NAMALWA (cell line): ENCODE data around the gene MCF2L2.
"Not testable (repeated sequence)": the region's sequence is repeated elsewhere in the genome, so short reads cannot be mapped to it uniquely, and the experiment has no call there.

Experiments used
- DNase-seq: peaks from one replicate; pipeline ENCODE4 v3.0.0-alpha.2; 2015; ENCODE audit warnings: low spot score

Gene MCF2L2

DNA sequence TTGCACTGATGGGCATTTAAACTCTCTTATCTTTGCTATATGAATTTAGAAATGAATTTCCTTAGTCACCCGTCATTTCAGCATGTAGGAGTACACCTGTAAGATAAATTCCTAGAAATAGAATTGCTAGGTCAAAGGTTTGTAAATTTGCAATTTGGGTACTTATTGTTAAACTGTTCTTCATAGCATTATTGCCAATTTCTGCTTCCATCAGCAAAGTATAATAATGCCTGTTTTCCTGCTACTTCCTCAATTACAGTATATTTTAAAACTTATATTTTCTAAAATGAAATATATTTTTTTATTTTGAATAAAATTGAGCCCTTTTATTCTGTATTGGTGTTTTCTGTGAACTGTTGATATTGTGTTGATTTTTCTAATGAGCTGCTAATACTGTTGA is 16.3 kb upstream of the MCF2L2 start:
- DNase-seq: no peak

DNA sequence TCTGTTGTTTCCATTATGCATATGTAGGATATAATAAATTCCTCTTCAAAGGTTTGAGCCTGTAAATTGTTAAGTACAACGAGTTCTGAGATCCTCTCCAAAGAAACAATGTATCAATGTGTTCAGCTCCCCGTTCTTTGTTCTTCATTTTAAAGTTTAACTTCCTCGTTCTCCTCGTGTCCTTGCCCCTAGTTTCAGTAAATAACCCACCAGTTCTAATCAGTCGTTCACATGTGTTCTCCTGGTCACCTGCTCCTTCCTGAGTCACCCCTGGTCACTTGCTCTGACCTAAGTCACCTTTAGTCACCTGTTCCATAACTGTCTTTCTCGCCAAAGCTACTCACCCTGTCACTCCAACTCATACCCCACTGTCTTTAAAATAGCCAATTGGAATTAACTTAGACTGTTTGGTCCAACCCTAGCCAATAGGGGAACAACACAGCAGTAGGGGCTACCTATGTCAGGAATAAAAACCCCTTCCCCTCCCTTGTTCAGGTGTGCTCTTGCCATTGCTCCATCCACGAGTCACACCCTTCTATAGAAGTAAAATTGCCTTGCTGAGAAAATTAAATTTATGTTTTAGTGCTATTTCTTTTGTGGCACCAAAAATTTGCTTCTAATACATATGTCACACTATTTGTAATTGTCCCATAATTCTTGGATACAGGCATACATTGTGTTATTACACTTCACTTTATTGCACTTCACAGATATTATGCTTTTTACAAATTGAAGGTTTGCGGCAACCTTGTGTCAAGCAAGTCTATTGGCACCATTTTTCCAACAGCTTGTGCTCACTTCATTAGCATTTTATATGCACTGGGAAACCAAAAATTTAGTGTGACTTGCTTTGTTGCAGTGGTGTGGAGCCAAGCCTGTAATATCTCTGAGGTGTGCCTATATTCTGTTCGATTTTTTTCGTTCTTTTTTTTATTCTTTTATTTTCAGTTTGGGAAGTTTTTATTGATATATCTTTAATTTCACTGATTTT is 15.3 kb upstream of the MCF2L2 start:
- no peak for DNase-seq

DNA sequence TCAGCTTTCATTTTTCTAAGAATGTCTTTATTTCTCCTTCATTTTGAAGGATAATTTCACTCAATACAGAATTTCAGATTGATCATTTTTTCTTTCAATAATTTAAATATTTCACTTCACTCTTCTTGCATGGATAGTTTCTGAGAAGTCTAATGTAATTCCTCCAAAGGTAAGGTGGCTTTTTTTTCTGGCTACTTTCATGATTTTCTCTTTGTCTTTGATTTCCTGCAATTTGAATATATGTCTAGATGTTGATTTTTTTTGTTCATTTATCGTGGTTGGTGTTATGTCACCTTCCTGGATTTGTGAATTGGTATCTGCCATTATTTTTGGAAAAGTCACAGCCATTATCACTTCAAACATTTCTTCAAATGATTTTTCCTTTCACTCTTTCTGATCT is 14.6 kb upstream of the MCF2L2 start:
- DNase-seq: no peak

DNA sequence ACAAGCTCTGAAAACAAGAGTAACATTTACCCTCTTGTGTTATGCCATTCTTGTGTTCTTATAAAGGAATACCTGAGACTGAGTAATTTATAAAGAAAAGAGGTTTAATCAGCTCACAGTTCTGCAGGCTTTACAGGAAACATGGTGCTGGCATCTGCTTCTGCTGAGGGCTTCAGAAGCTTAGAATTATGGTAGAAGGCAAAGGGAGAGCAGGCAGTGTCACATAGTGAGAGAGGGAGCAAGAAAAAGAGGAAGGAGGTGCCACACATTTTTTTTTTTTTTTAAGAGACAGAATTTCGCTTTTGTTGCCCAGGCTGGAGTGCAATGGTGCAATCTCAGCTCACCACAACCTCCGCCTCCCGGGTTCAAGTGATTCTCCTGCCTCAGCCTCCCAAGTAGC is 12.1 kb upstream of the MCF2L2 start:
- not testable (repeated sequence) for DNase-seq

DNA sequence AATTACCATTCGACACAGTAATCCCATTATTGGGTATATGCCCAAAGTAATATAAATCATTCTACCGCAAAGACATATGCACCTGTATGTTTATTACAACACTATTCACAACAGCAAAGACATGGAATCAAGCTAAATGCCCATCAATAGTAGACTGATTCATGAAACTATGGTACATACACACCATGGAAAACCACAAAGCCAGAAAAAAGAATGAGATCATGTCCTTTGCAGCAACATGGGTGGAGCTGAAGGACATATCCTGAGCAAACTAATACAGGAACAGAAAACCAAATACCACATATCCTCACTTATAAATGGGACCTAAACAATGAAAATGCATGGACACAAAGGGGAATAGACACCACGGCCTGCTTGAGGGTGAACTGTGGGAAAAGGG is 11.1 kb upstream of the MCF2L2 start:
- no peak for DNase-seq

DNA sequence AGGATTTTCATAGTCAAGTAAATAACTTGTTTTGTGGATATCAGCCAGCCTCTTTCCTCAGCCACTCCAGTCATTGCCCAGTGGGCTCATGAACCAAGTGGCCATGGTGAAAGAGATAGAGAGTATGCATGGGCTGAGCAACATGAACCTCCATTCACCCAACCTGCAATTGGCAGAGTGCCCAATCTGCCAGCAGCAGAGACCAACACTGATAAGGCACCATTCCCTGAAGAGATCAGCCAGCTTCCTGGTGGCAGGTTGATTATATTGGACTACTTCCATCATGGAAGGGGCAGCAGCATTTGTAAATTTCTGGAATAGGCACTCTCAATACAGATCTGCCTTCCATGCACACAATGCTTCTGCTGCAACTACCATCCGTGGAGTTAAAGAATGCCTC is 10.3 kb upstream of the MCF2L2 start:
- DNase-seq: no peak

DNA sequence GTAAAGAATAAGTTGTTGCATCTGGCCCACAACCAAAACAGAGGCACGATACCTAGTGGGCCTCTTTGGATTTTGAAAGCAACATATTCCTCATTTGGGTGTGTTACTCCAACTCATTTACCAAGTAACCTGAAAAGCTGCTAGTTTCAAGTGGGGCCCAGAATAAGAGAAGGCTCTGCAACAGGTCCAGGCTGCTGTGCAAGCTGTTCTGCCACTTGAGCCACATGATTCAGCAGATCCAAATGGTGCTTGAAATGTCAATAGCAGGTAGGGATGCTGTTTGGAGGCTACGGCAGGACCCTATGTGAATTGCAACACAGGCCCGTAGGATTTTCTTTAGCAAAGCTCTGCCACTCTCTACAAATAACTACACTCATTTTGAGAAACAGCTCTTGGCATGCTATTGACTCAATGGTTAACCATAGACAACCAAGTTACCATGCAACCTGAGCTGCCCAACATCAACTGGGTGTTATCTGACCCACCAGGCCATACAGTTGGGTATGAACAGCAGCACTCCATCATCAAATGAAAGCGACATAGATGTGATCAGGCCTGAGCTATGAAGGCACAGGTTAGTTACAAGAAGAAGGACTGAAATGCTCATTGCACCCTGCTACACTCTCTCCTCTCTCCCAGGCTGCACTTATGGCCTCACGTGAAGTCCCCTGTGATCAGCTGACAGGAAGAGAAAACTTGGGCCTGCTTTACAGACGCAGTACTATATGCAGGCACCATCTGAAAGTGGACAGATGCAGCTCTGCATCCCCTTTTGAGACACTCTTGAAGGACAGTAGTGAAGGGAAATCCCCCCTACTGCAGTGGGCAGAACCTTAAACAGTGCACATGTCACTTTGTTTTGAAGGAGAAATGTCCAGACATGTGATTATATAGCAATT is 9.5 kb upstream of the MCF2L2 start:
- no peak for DNase-seq

DNA sequence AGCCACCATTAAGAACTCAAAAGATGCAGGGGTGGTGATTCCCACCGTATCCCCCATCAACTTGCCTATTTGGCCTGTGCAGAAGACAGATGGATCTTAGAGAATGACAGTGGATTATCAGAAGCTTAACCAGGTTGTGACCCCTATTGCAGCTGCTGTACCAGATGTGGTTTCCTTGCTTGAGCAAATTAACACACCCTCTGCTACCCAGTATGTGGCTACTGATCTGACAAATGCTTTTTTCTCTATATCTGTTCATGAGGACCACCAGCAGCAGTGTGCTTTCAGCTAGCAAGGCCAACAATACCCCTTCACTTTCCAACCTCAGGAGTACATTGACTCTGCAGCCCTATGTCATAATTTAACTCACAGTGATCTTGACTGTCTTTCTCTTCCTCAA is 8.6 kb upstream of the MCF2L2 start:
- DNase-seq: no peak

DNA sequence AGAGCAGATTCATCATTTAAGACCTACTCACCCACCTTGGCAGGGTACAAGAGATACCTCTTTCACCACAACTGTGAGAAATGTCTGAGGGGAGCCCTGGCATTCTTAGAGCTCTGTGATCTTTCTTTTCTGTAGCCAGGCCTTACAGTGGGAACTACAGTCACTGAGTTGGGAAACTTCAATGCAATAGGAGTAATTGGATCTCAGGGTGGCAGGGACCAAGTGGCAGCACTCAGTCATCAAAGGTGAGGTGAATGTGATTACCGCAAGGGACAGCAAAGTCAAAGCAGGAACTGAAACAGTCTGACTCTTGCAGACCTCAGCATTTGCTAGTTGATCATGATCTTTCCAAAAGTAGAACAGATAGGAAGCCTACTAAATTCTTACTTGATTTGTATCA is 7.2 kb upstream of the MCF2L2 start:
- DNase-seq: peak; percentile 50

DNA sequence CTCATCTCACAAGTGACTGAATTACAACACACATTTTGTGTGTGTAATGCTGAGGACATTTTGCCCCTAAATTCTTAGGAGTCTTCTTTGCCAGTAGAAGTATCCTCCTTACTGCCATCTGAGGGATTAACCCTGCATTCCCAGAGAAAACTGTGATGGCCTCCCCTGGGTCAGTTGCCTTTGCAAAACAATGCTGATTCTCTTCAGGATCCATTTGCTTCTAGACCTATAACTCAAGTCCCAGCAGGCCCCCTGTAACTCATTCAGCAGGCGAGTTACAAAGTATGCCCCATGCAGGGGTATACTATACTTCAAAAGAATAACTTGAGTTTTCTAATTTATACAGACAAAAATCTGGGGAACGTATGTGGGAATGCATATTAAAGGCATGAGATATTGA is 6.6 kb upstream of the MCF2L2 start:
- DNase-seq: no peak

DNA sequence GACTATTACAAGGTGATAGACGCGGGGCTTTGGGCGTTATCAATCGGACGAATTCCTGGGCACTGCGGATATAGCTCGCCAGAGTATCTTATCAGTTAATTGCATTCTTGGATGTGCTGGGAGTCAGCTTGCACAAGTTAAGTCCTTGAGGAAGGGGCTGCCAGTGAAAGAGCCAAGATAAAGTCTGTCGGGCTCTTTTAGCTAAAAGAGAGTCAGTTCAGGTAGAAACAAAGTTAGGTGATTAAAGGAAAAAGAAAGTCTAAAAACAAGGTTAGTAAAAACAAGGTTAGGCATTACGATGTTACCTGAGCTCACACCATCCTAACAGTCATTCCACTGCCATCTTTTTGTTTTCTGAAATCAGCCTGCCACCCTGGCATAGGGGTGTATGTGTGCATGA is 6.1 kb upstream of the MCF2L2 start:
- no peak for DNase-seq

DNA sequence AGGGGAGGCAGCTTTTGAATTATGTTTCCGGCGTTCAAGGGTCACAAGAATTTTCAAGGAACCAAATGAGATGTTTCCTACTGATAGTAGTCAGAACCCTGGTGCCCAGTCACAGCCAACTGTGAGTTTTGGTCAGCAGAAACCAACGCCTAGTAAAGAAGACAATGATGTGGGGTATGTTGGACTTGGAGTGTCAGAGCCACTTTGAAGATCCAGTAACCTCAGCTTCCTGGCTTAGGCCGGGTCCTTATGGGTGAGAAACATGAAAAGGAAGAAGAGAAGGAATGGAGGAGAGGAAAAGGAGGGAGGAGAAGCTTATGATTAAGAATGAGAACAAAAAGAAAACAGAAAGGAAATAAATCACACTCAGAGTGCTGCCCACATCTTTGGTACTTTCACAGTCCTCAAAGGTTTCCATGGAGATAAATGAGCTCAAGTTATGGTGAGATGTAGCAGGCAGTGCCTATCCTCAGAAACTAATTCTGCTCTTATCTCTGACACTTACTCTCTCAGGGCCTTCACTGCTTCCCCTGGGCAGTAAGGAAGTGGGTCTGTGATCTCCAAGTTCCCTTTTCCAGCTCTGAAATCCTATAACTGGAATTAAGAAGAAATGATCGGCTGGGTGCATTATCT is 2.0 kb upstream of the MCF2L2 start:
- no peak for DNase-seq

DNA sequence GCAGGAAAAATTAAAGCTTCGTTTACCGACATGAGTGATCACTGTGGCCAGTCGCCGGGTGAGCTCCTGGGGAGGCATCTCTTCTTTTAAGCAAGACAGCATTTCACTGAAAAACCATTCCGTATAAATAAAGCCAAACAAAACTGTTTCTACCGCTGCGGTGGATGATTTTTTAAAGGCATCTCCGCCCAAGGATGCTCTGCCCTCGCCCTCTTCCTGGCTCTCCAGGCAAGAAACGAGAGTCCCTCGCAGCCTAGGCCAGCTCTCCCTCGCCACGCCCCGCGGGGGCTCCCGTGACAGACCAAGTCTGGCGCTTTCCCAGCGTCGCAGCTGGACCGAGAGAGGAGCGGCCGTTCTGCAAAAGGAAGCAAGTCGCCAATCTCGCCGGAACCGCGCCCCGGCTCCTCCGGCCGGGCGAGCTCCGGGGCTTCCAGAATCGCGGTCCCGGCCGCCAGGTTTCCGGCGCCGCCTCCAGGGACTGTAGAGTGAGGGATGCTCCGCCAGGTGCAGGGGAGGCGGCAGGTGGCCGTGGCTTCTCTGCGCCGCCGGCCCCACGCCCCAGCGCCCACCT is 458 bp downstream of the MCF2L2 start:
- DNase-seq: peak; percentile 39

DNA sequence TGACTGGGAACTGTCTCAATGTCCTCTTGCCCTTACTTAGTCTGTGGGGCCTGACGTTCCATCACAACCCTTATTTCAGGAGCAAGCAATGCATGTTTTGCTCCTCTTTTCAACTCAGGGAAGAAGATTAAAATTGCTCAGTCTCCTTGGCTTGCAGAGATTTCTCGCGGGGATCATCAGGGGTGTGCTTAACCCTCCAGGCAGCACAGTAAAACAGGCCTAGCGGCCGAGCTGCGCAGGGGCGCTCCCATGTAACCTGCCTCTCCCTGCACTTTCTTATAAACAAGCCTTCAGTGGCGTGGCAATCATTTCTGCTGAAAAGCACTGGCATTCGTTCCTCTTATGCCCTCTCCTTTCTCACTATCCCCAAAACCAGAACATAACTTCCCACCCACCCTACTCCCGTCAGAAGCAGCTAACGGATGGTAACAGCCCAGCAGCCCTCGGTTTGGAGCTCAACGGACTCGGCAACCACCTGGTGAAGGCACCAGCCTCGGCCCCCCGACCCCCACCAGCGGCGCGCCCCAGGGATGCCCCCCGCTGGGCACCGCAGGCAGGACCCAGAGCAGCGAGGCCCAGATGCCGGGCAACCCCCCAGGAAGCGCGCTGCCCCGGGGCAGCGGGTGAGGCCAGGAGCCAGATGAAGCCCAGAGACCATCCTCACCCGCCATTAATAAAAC is 1.1 kb downstream of the MCF2L2 start:
- no peak for DNase-seq

DNA sequence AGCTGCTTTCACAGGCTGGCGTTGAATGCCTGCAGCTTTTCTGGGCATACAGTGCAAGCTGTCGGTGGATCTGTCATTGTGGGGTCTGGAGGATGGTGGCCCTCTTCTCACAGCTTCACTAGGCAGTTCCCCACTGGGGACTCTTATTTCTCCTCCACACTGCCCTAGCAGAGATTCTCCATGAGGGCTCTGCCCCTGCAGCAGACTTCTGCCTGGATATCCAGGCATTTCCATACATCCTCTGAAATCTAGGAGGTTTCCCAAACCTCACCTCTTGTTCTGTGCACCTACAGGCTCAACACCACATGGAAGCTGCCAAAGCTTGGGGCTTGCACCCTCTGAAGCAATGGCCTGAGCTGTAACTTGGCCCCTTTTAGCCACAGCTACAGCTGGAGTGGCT is 9.6 kb downstream of the MCF2L2 start:
- DNase-seq: not testable (repeated sequence)

DNA sequence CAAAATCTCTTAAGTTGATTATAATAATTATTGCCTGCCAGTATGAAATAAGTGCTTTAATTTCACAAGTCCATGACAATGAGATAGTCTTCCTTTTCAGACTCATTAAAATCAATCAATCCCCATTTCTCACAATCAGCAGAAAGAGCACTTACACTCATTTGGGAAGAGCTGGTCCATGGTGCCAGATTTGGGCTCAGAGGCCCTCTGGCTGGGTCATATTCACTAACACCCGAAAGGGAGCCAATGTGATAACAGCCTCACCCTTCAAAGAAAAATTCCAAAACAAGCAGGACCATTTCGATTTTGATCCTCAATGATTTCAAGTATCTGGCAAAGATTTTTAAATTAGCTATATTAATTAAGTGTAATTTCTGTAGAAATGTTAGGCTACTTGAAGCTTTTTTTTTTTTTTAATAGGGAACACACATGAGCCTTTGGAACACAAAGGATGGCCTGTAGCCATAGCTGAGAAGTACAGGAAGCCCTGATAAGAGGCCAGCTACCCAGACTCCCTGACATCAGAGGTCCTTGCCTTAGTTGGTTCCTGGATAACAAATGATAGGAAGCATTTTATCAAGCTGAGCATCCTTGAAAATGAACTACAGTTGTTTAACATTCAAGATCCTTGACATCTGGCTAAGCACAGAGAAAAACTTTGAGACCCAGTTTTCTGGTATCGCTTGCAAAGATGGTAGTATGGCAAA is 17.1 kb downstream of the MCF2L2 start:
- DNase-seq: no peak

DNA sequence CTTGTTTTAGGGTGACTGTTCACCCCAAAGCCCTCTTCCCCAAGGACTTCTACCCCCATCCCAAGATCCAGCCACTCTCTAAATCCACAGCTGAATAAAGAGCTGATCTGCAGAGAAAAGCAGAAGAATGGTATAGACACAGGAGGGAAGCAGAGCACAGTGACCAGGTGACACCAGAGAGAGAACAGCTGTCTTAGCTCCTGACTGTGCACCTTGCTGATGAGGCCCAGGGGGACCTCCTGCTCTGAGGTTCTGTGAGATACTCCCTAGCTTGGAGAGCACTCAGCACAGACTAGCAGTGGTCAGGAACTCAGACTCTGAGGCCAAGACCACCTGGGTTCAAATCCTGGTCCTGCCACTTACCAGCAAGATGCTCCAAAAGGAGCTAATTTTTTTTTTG is 17.7 kb downstream of the MCF2L2 start:
- no peak for DNase-seq

DNA sequence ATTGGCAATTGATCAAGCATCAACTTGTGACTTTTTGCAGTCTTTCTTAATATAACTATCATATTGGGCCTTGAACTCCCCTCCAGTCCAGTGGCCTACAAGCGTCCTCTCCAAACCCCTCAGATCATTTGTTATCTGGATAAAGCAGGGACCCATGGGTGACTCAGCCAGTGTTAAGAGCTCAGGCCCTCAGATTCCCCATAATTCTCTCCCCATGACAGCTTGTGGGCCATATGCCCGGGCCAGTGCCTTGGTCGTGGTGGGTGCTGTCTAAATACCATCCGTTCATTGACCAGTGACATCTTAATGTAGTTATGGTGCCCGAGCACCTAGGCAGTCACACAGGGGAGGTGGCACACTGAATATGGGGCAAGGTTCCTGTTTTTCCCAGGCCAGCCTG is 18.1 kb downstream of the MCF2L2 start:
- no peak for DNase-seq

DNA sequence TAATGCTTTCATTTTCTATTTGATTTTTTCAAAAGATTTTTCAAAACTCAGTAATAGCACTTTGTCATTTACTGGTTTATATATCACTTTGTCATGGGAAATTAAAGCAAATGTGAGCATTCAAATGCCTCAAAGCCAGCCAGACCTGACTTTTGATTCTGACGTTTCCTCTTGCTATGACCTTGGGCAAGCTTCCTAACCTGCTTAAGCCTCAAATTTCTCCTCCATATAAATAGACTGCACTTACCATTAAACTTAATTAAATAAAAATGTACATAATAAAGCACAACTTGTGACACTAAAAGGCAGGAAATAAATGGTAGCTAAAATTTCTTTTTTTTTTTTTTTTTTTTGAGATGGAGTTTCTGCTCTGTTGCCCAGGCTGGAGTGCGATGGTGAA is 19.2 kb downstream of the MCF2L2 start:
- DNase-seq: no peak

DNA sequence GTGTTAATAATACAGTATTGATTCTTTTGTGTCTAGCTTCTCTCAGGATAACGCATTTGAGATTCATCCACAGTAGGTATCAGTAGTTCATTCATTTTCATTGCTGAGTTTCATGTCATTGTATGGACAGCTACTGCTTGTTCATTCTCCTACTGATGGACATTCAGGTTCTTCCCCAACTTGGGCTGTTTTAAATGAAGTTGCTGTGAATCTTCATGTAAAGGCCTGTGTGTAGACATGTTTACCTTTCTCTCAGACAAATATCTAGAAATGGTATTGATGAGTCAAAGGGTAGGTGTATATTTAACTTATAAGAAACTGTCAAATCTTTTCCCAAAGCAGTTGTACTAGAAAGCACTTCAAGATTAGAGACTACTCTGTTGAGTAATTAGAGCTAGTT is 26.7 kb downstream of the MCF2L2 start:
- no peak for DNase-seq

DNA sequence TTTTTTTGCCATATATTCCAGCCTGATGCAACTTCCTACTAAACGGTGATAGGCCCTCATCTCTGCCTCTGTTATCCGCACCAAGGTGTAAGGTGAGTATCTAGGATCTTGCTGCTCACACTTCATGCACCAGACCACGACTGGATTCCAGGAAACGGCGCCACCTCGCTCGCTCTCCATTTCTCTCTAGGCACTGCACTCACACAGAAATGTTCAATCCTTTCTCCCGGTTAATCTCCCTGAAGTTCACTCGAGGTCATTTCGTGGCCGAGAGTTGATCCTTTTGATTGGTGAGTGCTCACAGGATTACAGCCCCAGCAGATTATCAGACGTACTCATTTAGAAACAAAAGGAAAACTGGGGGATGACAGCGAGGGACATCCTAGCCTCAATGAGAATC is 28.1 kb downstream of the MCF2L2 start:
- no peak for DNase-seq
